AG04449 (cell line): ENCODE data around the gene GBF1.

ENCODE experiments used
- CTCF ChIA-PET: fragments of 350-600 bp; formaldehyde crosslinking; extraction: SDS; loops from one replicate; lab custom pipeline; 2021; ENCODE audit warnings: antibody characterized with exemption; lab: Yijun Ruan, JAX
- POLR2A ChIA-PET: fragments of 400-600, 350-600 bp; formaldehyde crosslinking; extraction: SDS; loops from one replicate; lab custom pipeline; 2020; ENCODE audit warnings: antibody characterized with exemption, inconsistent platforms; lab: Yijun Ruan, JAX
- DNase-seq: peaks from one replicate; pipeline ENCODE4 v3.0.0-alpha.2; 2010; ENCODE audit warnings: low read depth, low spot score
- H3K4me3 ChIP-seq: 2 replicates; pipeline ENCODE4 v1.5.1; 2011; ENCODE audit warnings: low read depth, mild to moderate bottlenecking, control low read depth, low read length
- CTCF ChIP-seq: IDR thresholded peaks from one replicate; pipeline ENCODE4 v1.5.1; 2011; ENCODE audit warnings: mild to moderate bottlenecking, moderate library complexity, low read length, control low read depth, inconsistent platforms; ENCODE audit not compliant: insufficient read depth; ENCODE audit errors: missing control alignments

GBF1 gene

GRCh38 chr10:102381983-102382382, 136.7 kb downstream of the GBF1 start:
- ChIA-PET POLR2A (no interaction called here), CTCF (interaction anchor here (0.9 to 8.6 kb wide), 7 partner anchors 14 to 212 kb away, joined by 3 to 111 read pairs (median 4); partner anchors contain the start of gene NFKB2)

GRCh38 chr10:102382871-102383270, 137.5 kb downstream of the GBF1 start:
- ChIA-PET POLR2A (no interaction called here), CTCF (interaction anchor here (1.0 to 8.6 kb wide), 4 partner anchors 13 to 201 kb away, joined by 3 to 111 read pairs (median 5); partner anchors contain the start of gene NFKB2)
- H3K4me3 ChIP-seq = no peak overlapping the region
- DNase-seq = no peak
- TF ChIP-seq CTCF = no peak

More at GRCh38 chr10:102381983-102382382, 136.7 kb downstream of the GBF1 start:
- TF ChIP-seq CTCF = no peak
- no peak for DNase-seq
- H3K4me3 ChIP-seq = no peak overlapping the region

- ChIA-PET POLR2A (interaction anchor here (0.6 kb wide), 1 partner anchor 34 kb away, joined by 3 read pairs; no protein-coding TSS in a partner anchor), CTCF (interaction anchor here (0.8 to 8.6 kb wide), 9 partner anchors 10 to 215 kb away, joined by 3 to 111 read pairs (median 5); partner anchors contain the start of gene NFKB2)
- H3K4me3 ChIP-seq = no peak overlapping the region
- DNase-seq = no peak
- peak; percentile 26 for TF ChIP-seq CTCF
These were observed 138.7 kb downstream of the GBF1 start for GRCh38 chr10:102384053-102384452.

GRCh38 chr10:102384606-102385429, 139.5 kb downstream of the GBF1 start:
- TF ChIP-seq CTCF = no peak
- DNase-seq = no peak
- CTCF ChIA-PET = interaction anchor here (0.8 to 8.6 kb wide), 14 partner anchors 9 to 216 kb away, joined by 3 to 111 read pairs (median 4); partner anchors contain the start of gene NFKB2
- POLR2A ChIA-PET = interaction anchor here (0.6 kb wide), 1 partner anchor 35 kb away, joined by 3 read pairs; no protein-coding TSS in a partner anchor
- no peak overlapping the region for H3K4me3 ChIP-seq

GRCh38 chr10:102389894-102390293, 144.6 kb downstream of the GBF1 start:
- ChIA-PET CTCF (interaction anchor here (0.6 to 2.2 kb wide), 6 partner anchors 10 to 160 kb away, joined by 3 to 18 read pairs (median 4); no protein-coding TSS in a partner anchor), POLR2A (no interaction called here)
- no peak for TF ChIP-seq CTCF
- no peak for DNase-seq
- H3K4me3 ChIP-seq = no peak overlapping the region

GRCh38 chr10:102392306-102392705, 147.0 kb downstream of the GBF1 start:
- ChIA-PET POLR2A (no interaction called here), CTCF (interaction anchor here (0.7 to 16.2 kb wide), 10 partner anchors 10 to 160 kb away, joined by 3 to 407 read pairs (median 23); partner anchors contain the start of genes CUEDC2, ELOVL3, FBXL15 and PSD)
- no peak for TF ChIP-seq CTCF
- no peak overlapping the region for H3K4me3 ChIP-seq
- no peak for DNase-seq
